WTC11 (cell line): ENCODE results near the gene RHBDL1. TPM values are rescaled to one million over a fixed set of nuclear protein-coding genes. Genes with fewer than 3 reads are reported as not detected.

Experiments
- ATAC-seq: fragments of 200-7000 bp; cut with Tn5 transposase; 2 replicates; pipeline ENCODE4 v1.10.0; 2021; ENCODE audit warnings: mild to moderate bottlenecking, moderate library complexity
- CTCF ChIA-PET: fragments of 300-600 bp; sonication (Branson Sonifier 250); formaldehyde crosslinking; loops from one replicate; lab custom pipeline; 2021; ENCODE audit warnings: antibody characterized with exemption; lab: Charles Lee
- POLR2A ChIA-PET: fragments of 350-600 bp; sonication (Branson Sonifier 250); formaldehyde crosslinking; loops from one replicate; lab custom pipeline; 2021; ENCODE audit warnings: antibody characterized with exemption; lab: Charles Lee
- DNase-seq: peaks from one replicate; pipeline ENCODE4 v3.0.0; 2021; ENCODE audit warnings: low spot score
- H3K27ac Mint-ChIP-seq: 2 replicates; pipeline ENCODE4 v1.8.0; 2021; ENCODE audit warnings: mixed read lengths
- H3K27me3 Mint-ChIP-seq: 2 replicates; pipeline ENCODE4 v1.8.0; 2021; ENCODE audit warnings: low read depth, mild to moderate bottlenecking, moderate library complexity, mixed read lengths
- H3K36me3 Mint-ChIP-seq: 2 replicates; pipeline ENCODE4 v1.8.0; 2021; ENCODE audit warnings: mixed read lengths
- H3K4me1 Mint-ChIP-seq: 2 replicates; pipeline ENCODE4 v1.8.0; 2022; ENCODE audit warnings: mixed read lengths
- H3K4me3 Mint-ChIP-seq: 2 replicates; pipeline ENCODE4 v1.8.0; 2021; ENCODE audit warnings: mild to moderate bottlenecking, moderate library complexity, mixed read lengths
- H3K9me3 Mint-ChIP-seq: 2 replicates; pipeline ENCODE4 v1.8.0; 2021; ENCODE audit warnings: mixed read lengths
- ARID4B ChIP-seq: sonication (generic); formaldehyde crosslinking; IDR thresholded peaks from 2 replicates; pipeline ENCODE4 v1.8.0; 2023; ENCODE audit warnings: missing genetic modification reagents, mild to moderate bottlenecking, borderline replicate concordance
- ATF1 ChIP-seq: sonication (generic); formaldehyde crosslinking; IDR thresholded peaks from 2 replicates; pipeline ENCODE4 v1.8.1; 2023; ENCODE audit warnings: mild to moderate bottlenecking, moderate library complexity, missing genetic modification reagents
- ATF2 ChIP-seq: sonication (generic); formaldehyde crosslinking; IDR thresholded peaks from 2 replicates; pipeline ENCODE4 v1.8.1; 2022; ENCODE audit warnings: low read depth, missing genetic modification reagents, borderline replicate concordance
- ETV6 ChIP-seq: sonication (generic); formaldehyde crosslinking; IDR thresholded peaks from 2 replicates; pipeline ENCODE4 v1.8.1; 2022; ENCODE audit warnings: mild to moderate bottlenecking, missing genetic modification reagents
- FOXJ3 ChIP-seq: sonication (generic); formaldehyde crosslinking; IDR thresholded peaks from 2 replicates; pipeline ENCODE4 v1.9.0; 2021; ENCODE audit warnings: missing genetic modification reagents, mild to moderate bottlenecking, borderline replicate concordance
- GRHL2 ChIP-seq: fragments of 250-450 bp; sonication (Bioruptor Pico); IDR thresholded peaks from 2 replicates; pipeline ENCODE4 v1.8.0; 2022; ENCODE audit warnings: mild to moderate bottlenecking, moderate library complexity; ENCODE audit not compliant: insufficient replicate concordance, severe bottlenecking
- MYBL2 ChIP-seq: sonication (generic); formaldehyde crosslinking; IDR thresholded peaks from 2 replicates; pipeline ENCODE4 v1.8.1; 2023; ENCODE audit warnings: mild to moderate bottlenecking, moderate library complexity, missing genetic modification reagents
- NFATC4 ChIP-seq: fragments of 250-450 bp; sonication (Bioruptor Pico); IDR thresholded peaks from 2 replicates; pipeline ENCODE4 v1.9.0; 2021; ENCODE audit warnings: mild to moderate bottlenecking
- NFYB ChIP-seq: sonication (generic); formaldehyde crosslinking; conservative IDR thresholded peaks from 2 replicates; pipeline ENCODE4 v1.8.0; 2022; ENCODE audit warnings: low read depth, missing genetic modification reagents
- RELA ChIP-seq: sonication (generic); formaldehyde crosslinking; IDR thresholded peaks from 2 replicates; pipeline ENCODE4 v1.8.1; 2022; ENCODE audit warnings: missing genetic modification reagents, mild to moderate bottlenecking, borderline replicate concordance
- STAT6 ChIP-seq: sonication (generic); formaldehyde crosslinking; conservative IDR thresholded peaks from 2 replicates; pipeline ENCODE4 v1.8.1; 2023; ENCODE audit warnings: mild to moderate bottlenecking, low read depth, missing genetic modification reagents, moderate library complexity
- USF2 ChIP-seq: sonication (generic); formaldehyde crosslinking; IDR thresholded peaks from 2 replicates; pipeline ENCODE4 v1.8.1; 2023; ENCODE audit warnings: mild to moderate bottlenecking, missing genetic modification reagents, moderate library complexity
- ZNF281 ChIP-seq: sonication (generic); formaldehyde crosslinking; IDR thresholded peaks from 2 replicates; pipeline ENCODE4 v1.8.0; 2023; ENCODE audit warnings: mild to moderate bottlenecking, missing genetic modification reagents
- ZNF416 ChIP-seq: fragments of 250-450 bp; sonication (Bioruptor Pico); IDR thresholded peaks from 2 replicates; pipeline ENCODE4 v1.9.0; 2021; ENCODE audit warnings: mild to moderate bottlenecking, inconsistent platforms
- ZNF423 ChIP-seq: fragments of 250-450 bp; sonication (Bioruptor Pico); IDR thresholded peaks from 2 replicates; pipeline ENCODE4 v2.1.2; 2022; ENCODE audit warnings: mild to moderate bottlenecking, moderate library complexity
- ZNF512 ChIP-seq: sonication (generic); formaldehyde crosslinking; IDR thresholded peaks from 2 replicates; pipeline ENCODE4 v1.8.1; 2022; ENCODE audit warnings: missing genetic modification reagents, borderline replicate concordance
- ZNF671 ChIP-seq: fragments of 250-450 bp; sonication (Bioruptor Pico); IDR thresholded peaks from 2 replicates; pipeline ENCODE4 v1.8.0; 2021; ENCODE audit warnings: mild to moderate bottlenecking
- total RNA-seq: library from RNA; stranded (reverse); gene quantifications from 3 replicates; pipeline ENCODE4 v1.2.3, GENCODE V29; 2021

Gene RHBDL1
- total RNA-seq, 1 experiment from 2014 or later: 8.2 TPM

- ATAC-seq: no peak
Measured at GRCh38 chr16:689175-689897, 13.9 kb downstream of the RHBDL1 start.

More at GRCh38 chr16:689175-689897, 13.9 kb downstream of the RHBDL1 start:
- POLR2A ChIA-PET: interaction anchor here (1.3 kb wide), 1 partner anchor 32 kb away, joined by 5 read pairs; the partner anchor contains the start of gene ANTKMT
- Mint-ChIP-seq H3K4me3 (peak overlapping the region; percentile 82), H3K36me3 (peaks cover 5% of the 10 kb centered on the region), H3K4me1 (peaks cover 4% of the 10 kb centered on the region), H3K27ac (peak overlapping the region; percentile 45; the same call in 1 of the 2 replicates), H3K27me3 (peaks cover 32% of the 10 kb centered on the region), H3K9me3 (no peaks in the 10 kb centered on the region)
- no peak for DNase-seq
- CTCF ChIA-PET: interaction anchor here (0.8 to 1.6 kb wide), 6 partner anchors 10 to 39 kb away, joined by 3 to 5 read pairs (median 4); partner anchors contain the start of genes RHBDL1 and STUB1
- TF ChIP-seq ATF1: no peak
- TF ChIP-seq ZNF671 (CRISPR knock-in tag): no peak
- TF ChIP-seq MYBL2 (CRISPR knock-in tag): no peak
- no peak for TF ChIP-seq USF2 (CRISPR knock-in tag)
- TF ChIP-seq ZNF281 (CRISPR knock-in tag): no peak
- no peak for TF ChIP-seq ARID4B (CRISPR knock-in tag)
- no peak for TF ChIP-seq NFATC4 (CRISPR knock-in tag)
- TF ChIP-seq ZNF512 (CRISPR knock-in tag): no peak
- no peak for TF ChIP-seq NFYB
- no peak for TF ChIP-seq ZNF423
- TF ChIP-seq STAT6 (CRISPR knock-in tag): no peak
- TF ChIP-seq ATF2 (CRISPR knock-in tag): no peak
- no peak for TF ChIP-seq GRHL2
- no peak for TF ChIP-seq FOXJ3 (CRISPR knock-in tag)
- TF ChIP-seq ZNF416 (CRISPR knock-in tag): no peak
- TF ChIP-seq ETV6 (CRISPR knock-in tag): no peak
- TF ChIP-seq RELA: no peak
